Effector CD8-positive, alpha-beta T cell (primary cell): ENCODE data around the gene ZSWIM7.

Experiments
- DNase-seq: peaks from one replicate; lab custom pipeline; 2025; lab: John Stamatoyannopoulos, UW
- total RNA-seq, 4 experiments: gene quantifications; one replicate each; lab custom pipeline; 2026; lab: John Stamatoyannopoulos, UW

Gene ZSWIM7
- 16.6 to 35.5 (median 25.1) reads per million in 4 experiments for total RNA-seq

- DNase-seq = peak; percentile 82
These were observed at the start of gene ZSWIM7, which contains the start of gene TTC19 for GRCh38 chr17:15999141-15999973. Gene ZSWIM7, minus strand, starts transcription at chr17:15999704. Its CDS starts 110 bp downstream, at chr17:15999594. Gene TTC19, plus strand, starts transcription at chr17:15999824. Its CDS starts 25 bp downstream, at chr17:15999849.

GRCh38 chr17:16048811-16049449 is 49.4 kb upstream of the ZSWIM7 start:
- no peak for DNase-seq

GRCh38 chr17:16046966-16047365 is 47.5 kb upstream of the ZSWIM7 start:
- DNase-seq = no peak

- no peak for DNase-seq
These were observed 45.0 kb upstream of the ZSWIM7 start for GRCh38 chr17:16044487-16044886.

GRCh38 chr17:16040710-16041251 is 41.3 kb upstream of the ZSWIM7 start:
- no peak for DNase-seq

- DNase-seq = no peak
These were observed 38.1 kb upstream of the ZSWIM7 start for GRCh38 chr17:16037636-16038035.

- no peak for DNase-seq
These were observed 36.8 kb upstream of the ZSWIM7 start for GRCh38 chr17:16036261-16036660.

- DNase-seq = no peak
These were observed 34.3 kb upstream of the ZSWIM7 start for GRCh38 chr17:16033729-16034349.

GRCh38 chr17:16027708-16028584 is 28.4 kb upstream of the ZSWIM7 start:
- DNase-seq = no peak

- no peak for DNase-seq
These were observed 27.4 kb upstream of the ZSWIM7 start for GRCh38 chr17:16026895-16027294.

GRCh38 chr17:16025202-16025601 is 25.7 kb upstream of the ZSWIM7 start:
- DNase-seq = no peak

GRCh38 chr17:16023881-16024280 is 24.4 kb upstream of the ZSWIM7 start:
- DNase-seq = no peak

GRCh38 chr17:16019347-16019746 is 19.8 kb upstream of the ZSWIM7 start:
- DNase-seq = no peak

- no peak for DNase-seq
These were observed 14.5 kb upstream of the ZSWIM7 start for GRCh38 chr17:16013943-16014407.

- DNase-seq = no peak
These were observed 7.9 kb upstream of the ZSWIM7 start for GRCh38 chr17:16007439-16007838.

GRCh38 chr17:16005636-16006035 is 6.1 kb upstream of the ZSWIM7 start:
- no peak for DNase-seq

- no peak for DNase-seq
These were observed 4.3 kb upstream of the ZSWIM7 start for GRCh38 chr17:16003841-16004240.

- no peak for DNase-seq
These were observed 3.3 kb upstream of the ZSWIM7 start for GRCh38 chr17:16002708-16003260.

GRCh38 chr17:16001226-16001897 is 1.9 kb upstream of the ZSWIM7 start:
- DNase-seq = no peak
